Esophagus muscularis mucosa (tissue), 4 donors: ENCODE measurements around the gene SLC26A5. TPM values are rescaled to one million over a fixed set of nuclear protein-coding genes. Genes with fewer than 3 reads are reported as not detected.
"Not testable (repeated sequence)": the region's sequence is repeated elsewhere in the genome, so short reads cannot be mapped to it uniquely, and the experiment has no call there.

ENCODE experiments used
- DNase-seq: peaks from one replicate; pipeline ENCODE4 v3.0.0-alpha.2; 2017; ENCODE audit errors: extremely low spot score
- H3K27ac ChIP-seq, 4 donors: fragments of 200-600 bp; sonication (generic); replicated peaks in 1 of 4; 1 replicate in 3 of 4; 2 replicates in 1 of 4; pipeline ENCODE4 v1.5.1; 2016 to 2019; ENCODE audit warnings: mild to moderate bottlenecking in 1 of 4
- H3K27me3 ChIP-seq, 4 donors: fragments of 200-600 bp; sonication (generic); one replicate each; pipeline versions ENCODE4 v1.5.1 to v1.6.0; 2016 to 2019
- H3K36me3 ChIP-seq, 4 donors: fragments of 200-600 bp; sonication (generic); one replicate each; pipeline ENCODE4 v1.5.1; 2016 to 2019
- H3K4me1 ChIP-seq, 4 donors: fragments of 200-600 bp; sonication (generic); one replicate each; pipeline ENCODE4 v1.5.1; 2016 to 2019
- H3K4me3 ChIP-seq, 4 donors: fragments of 200-600 bp; sonication (generic); 1 replicate in 2 of 4; 2 replicates in 2 of 4; pipeline ENCODE4 v1.5.1; 2016 to 2019; ENCODE audit warnings: mild to moderate bottlenecking in 4 of 4, moderate library complexity in 1 of 4
- H3K9me3 ChIP-seq, 4 donors: fragments of 200-600 bp; sonication (generic); 1 replicate in 3 of 4; 2 replicates in 1 of 4; pipeline ENCODE4 v1.5.1; 2016 to 2019
- EP300 ChIP-seq: sonication (generic); formaldehyde crosslinking; IDR thresholded peaks from one replicate; pipeline ENCODE4 v1.6.1; 2017; ENCODE audit warnings: antibody characterized with exemption
- POLR2A ChIP-seq: fragments of 450-650 bp; IDR thresholded peaks from one replicate; pipeline ENCODE4 v1.6.1; 2017; ENCODE audit warnings: antibody characterized with exemption, moderate library complexity, mild to moderate bottlenecking, low read depth
- POLR2AphosphoS5 ChIP-seq, 2 donors: sonication (generic); formaldehyde crosslinking; IDR thresholded peaks; one replicate each; pipeline ENCODE4 v1.6.1; 2017; ENCODE audit warnings: antibody characterized with exemption in 2 of 2
- WGBS: methylation state at CpG from one replicate; pipeline ENCODE4 v1.1.5; 2018; 5-methylcytosine and 5-hydroxymethylcytosine counted together
- intact Hi-C: fragments of 100-400 bp; cut with DNase I; formaldehyde crosslinking; loops from one replicate; pipeline ENCODE4 v1.15.1; 2023
- total RNA-seq, 4 donors: library from RNA; depleted of rRNA; stranded (reverse); fragments of >200 nt; gene quantifications; one replicate each; pipeline versions ENCODE4 v1.1.0 to v1.2.1, GENCODE V29; 2016
- TF ChIP-seq, protein P1 (sequence below), 3 experiments: fragments of 200-600 bp in 2 of 3; fragments of 450-650 bp in 1 of 3; sonication (generic) in 2 of 3; IDR thresholded peaks; one replicate each; pipeline ENCODE4 v1.5.1; 2017 to 2019; ENCODE audit warnings: antibody characterized with exemption in 3 of 3, mild to moderate bottlenecking in 2 of 3, moderate library complexity in 1 of 3

The SLC26A5 gene, protein sequence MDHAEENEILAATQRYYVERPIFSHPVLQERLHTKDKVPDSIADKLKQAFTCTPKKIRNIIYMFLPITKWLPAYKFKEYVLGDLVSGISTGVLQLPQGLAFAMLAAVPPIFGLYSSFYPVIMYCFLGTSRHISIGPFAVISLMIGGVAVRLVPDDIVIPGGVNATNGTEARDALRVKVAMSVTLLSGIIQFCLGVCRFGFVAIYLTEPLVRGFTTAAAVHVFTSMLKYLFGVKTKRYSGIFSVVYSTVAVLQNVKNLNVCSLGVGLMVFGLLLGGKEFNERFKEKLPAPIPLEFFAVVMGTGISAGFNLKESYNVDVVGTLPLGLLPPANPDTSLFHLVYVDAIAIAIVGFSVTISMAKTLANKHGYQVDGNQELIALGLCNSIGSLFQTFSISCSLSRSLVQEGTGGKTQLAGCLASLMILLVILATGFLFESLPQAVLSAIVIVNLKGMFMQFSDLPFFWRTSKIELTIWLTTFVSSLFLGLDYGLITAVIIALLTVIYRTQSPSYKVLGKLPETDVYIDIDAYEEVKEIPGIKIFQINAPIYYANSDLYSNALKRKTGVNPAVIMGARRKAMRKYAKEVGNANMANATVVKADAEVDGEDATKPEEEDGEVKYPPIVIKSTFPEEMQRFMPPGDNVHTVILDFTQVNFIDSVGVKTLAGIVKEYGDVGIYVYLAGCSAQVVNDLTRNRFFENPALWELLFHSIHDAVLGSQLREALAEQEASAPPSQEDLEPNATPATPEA
- total RNA-seq, result under 1 TPM in 1 of 4 donors, not detected in 3; under 0.01 TPM

DNA sequence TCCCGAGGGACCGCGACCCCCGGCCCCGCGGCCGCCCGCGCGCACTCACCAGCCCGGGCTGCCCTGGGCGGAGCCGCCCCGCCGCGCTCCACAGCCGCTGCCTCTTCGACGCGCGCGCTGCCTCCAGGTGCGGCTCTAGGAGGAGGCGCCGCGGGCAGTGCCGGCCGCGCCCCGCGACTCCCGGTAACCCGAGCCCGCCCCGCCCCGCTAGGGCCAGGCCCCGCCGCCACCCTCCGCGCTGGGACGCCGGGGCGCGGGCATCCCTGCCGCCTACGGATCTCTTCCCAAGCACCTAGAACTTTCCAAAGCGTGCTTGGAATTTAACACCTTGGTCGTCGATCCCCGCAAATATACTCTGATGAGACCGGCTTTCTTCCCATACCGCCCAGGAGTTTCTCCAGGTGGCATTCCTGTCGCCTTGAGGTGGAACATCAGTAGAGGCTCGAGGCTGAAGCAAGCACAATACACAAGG lies at the start of gene SLC26A5:
Gene SLC26A5 (minus strand): TSS at position 159 of the 472 bp plus-strand sequence. CDS start 24,693 bp downstream, outside the sequence.
- WGBS, result 5% methylated on average over 14 of the region's 54 CpGs
- intact Hi-C loops, result no loop called here
- no peak for TF ChIP-seq POLR2AphosphoS5 (IDR thresholded peaks at IDR 0.05)
- TF ChIP-seq EP300, result no peak
- TF ChIP-seq, protein P1, sequence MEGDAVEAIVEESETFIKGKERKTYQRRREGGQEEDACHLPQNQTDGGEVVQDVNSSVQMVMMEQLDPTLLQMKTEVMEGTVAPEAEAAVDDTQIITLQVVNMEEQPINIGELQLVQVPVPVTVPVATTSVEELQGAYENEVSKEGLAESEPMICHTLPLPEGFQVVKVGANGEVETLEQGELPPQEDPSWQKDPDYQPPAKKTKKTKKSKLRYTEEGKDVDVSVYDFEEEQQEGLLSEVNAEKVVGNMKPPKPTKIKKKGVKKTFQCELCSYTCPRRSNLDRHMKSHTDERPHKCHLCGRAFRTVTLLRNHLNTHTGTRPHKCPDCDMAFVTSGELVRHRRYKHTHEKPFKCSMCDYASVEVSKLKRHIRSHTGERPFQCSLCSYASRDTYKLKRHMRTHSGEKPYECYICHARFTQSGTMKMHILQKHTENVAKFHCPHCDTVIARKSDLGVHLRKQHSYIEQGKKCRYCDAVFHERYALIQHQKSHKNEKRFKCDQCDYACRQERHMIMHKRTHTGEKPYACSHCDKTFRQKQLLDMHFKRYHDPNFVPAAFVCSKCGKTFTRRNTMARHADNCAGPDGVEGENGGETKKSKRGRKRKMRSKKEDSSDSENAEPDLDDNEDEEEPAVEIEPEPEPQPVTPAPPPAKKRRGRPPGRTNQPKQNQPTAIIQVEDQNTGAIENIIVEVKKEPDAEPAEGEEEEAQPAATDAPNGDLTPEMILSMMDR (IDR thresholded peaks at IDR 0.05), result no peak
- no peak for TF ChIP-seq POLR2A
- peaks cover 7 to 14% (median 13%) of the 10 kb centered on the region in 4 donors for H3K4me1 ChIP-seq
- no peaks in the 10 kb centered on the region for H3K36me3 ChIP-seq
- H3K27me3 ChIP-seq, result peaks cover 0 to 60% (median 10%) of the 10 kb centered on the region in 4 donors
- DNase-seq, result no peak
- no peaks in the 10 kb centered on the region for H3K9me3 ChIP-seq
- no peak within 1 kb of the TSS for H3K27ac ChIP-seq
- H3K4me3 ChIP-seq, result peak within 1 kb of the TSS; percentile 36 to 50 (median 42)

DNA sequence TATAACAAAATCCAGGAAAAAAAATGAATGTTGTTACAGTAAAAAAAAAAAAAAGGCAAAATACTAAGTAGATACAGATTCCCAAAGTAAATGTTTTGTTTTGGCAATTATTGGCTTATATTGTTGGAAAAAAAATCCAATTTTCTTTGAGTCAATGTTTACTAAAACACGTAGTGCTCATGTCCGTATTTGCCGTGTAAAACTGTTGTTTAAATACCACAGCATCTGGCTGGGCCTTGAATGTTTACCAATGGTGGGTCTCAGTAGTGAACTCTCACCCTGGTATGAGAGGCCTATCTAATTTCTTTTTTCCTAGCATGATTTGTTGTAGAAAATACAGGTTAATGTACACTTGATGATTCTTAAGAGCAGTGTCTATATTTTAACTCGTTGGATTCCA lies 41.4 kb upstream of the SLC26A5 start:
- TF ChIP-seq POLR2AphosphoS5 (IDR thresholded peaks at IDR 0.05), result no peak
- TF ChIP-seq, protein P1 (IDR thresholded peaks at IDR 0.05), result no peak
- TF ChIP-seq EP300, result no peak
- TF ChIP-seq POLR2A, result no peak
- intact Hi-C loops, result no loop called here
- 87% methylated on average over 4 of the region's 4 CpGs for WGBS
- Histone ChIP-seq H3K9me3 (no peaks in the 10 kb centered on the region), H3K36me3 (no peaks in the 10 kb centered on the region), H3K27ac (no peak overlapping the region), H3K27me3 (no peaks in the 10 kb centered on the region), H3K4me3 (no peak overlapping the region), H3K4me1 (no peaks in the 10 kb centered on the region)
- no peak for DNase-seq

DNA sequence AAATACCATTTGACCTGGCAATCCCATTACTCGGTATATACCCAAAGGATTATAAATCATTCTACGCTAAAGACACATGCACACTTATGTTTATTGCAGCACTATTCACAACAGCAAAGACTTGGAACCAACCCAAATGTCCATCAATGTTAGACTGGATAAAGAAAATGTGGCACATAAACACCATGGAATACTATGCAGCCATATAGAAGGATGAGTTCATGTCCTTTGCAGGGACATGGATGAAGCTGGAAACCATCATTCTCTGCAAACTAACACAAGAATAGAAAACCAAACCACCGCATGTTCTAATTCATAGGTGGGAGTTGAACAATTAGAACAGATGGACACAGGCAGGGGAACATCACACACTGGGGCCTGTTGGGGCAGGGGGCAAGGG lies 40.9 kb upstream of the SLC26A5 start:
- H3K9me3 ChIP-seq, H3K4me3 ChIP-seq, H3K27me3 ChIP-seq, H3K36me3 ChIP-seq, DNase-seq, H3K27ac ChIP-seq, intact Hi-C loops, H3K4me1 ChIP-seq: not testable (repeated sequence)
- WGBS, result 63% methylated on average over 3 of the region's 3 CpGs

DNA sequence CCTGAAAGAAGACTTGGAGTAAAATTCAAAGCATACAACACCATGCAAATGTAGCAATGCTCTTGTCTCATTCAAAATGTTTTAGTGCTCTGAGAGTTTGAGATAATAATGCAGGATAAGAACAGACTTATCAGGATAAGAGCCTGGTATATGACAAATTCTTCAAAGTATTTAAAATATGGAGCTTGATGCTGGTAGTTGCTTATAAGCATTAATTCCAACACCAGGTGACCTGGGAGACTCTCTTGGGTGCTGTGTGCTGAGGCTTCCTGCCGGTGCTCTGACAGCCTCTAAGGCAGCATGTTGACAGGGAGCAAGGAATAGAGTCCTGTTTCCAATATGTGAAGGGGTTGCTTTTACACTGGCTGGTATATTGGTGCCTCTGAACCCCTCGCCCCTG lies 34.8 kb upstream of the SLC26A5 start:
- no peaks in the 10 kb centered on the region for H3K27me3 ChIP-seq
- TF ChIP-seq POLR2AphosphoS5 (IDR thresholded peaks at IDR 0.05), result no peak
- no peak for TF ChIP-seq EP300
- TF ChIP-seq, protein P1 (IDR thresholded peaks at IDR 0.05), result no peak
- TF ChIP-seq POLR2A, result no peak
- no peak overlapping the region for H3K27ac ChIP-seq
- no peaks in the 10 kb centered on the region for H3K36me3 ChIP-seq
- no peak for DNase-seq
- H3K9me3 ChIP-seq, result no peaks in the 10 kb centered on the region
- no peaks in the 10 kb centered on the region for H3K4me1 ChIP-seq
- WGBS, result 64% methylated on average over 2 of the region's 2 CpGs
- no peak overlapping the region for H3K4me3 ChIP-seq
- intact Hi-C loops, result no loop called here

DNA sequence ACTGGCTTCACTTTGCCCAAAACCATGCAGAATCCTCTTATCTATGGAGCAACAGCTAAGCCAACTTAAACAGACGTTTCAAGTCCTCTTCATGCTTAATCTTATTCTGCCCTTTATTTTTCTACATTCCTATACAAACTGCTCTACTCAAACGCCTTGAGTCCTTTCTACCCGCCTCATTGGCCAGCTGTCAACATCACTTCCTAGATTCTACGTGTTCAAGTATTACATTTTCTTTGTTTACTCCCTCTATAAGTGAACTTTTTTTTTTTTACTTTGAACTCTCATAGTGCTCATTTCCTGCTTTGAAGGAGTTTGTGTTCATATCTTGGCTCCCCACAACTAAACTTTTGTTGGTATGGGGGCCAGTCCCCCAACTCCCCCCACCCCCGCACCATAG lies 28.9 kb upstream of the SLC26A5 start:
- intact Hi-C loops, result no loop called here
- 36% methylated on average over 5 of the region's 5 CpGs for WGBS

More for the DNA sequence above, 28.9 kb upstream of the SLC26A5 start:
- Histone ChIP-seq H3K27ac (no peak overlapping the region), H3K4me1 (no peaks in the 10 kb centered on the region), H3K9me3 (no peaks in the 10 kb centered on the region), H3K36me3 (no peaks in the 10 kb centered on the region), H3K4me3 (no peak overlapping the region), H3K27me3 (no peaks in the 10 kb centered on the region)
- TF ChIP-seq POLR2A, result no peak
- no peak for TF ChIP-seq EP300
- TF ChIP-seq, protein P1 (IDR thresholded peaks at IDR 0.05), result no peak
- no peak for TF ChIP-seq POLR2AphosphoS5 (IDR thresholded peaks at IDR 0.05)
- no peak for DNase-seq
